ENCODE results near the gene TMEM170B.
"Not testable (repeated sequence)": the region's sequence is repeated elsewhere in the genome, so short reads cannot be mapped to it uniquely, and the experiment has no call there.

Gene TMEM170B

DNA sequence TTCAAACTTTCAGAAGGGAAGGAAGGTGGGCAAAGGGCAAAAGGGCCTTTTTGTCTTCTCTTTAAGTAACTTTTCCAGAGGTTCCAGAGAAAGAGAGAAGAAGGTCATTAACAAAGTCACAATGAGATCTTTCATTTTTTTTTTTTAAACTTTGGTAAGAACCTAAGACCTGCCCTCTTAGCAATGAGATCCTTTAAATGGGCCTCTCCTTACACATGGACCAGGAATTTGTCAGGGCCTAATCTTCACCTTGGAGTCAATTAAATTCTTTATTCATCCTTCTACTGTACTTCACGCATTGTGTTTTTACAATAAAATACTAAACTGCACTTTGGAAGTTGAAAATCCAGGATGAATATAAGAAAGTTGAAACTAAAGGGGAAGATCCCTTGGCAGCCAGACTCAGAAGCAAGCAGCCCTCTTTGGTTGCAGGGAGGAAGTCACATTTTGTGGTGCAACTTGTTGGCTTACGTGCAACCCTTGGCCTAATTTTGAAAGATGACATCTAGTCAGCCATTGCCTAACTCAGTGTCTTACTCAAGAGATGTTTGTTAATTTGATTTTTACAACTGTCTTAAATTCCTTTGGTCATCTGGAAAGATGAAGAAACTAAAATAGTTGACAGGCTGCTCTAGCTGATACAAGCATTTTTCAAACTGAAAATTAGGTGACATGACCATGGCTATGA lies 11.9 kb upstream of the TMEM170B start:
- peak in 6 of 42 donors; percentile 17 to 33 (median 21) for DNase-seq
- intact Hi-C loops (cut with DNase I): no loop called here

DNA sequence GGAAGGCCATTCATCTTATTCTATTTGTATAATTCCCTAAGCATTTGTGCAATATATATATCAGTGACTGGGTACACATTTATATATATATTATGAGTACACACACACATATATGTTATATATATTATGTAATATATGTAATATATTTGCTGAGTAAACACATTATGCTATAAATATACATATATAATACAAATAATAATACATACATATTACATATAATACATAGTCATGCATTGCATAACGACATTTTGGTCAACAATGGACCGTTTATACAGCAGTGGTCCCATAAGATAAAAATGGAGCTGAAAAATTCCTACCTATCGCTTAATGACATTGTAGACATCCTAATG lies 11.4 kb upstream of the TMEM170B start:
- intact Hi-C loops (cut with DNase I): no loop called here
- no peak for DNase-seq

DNA sequence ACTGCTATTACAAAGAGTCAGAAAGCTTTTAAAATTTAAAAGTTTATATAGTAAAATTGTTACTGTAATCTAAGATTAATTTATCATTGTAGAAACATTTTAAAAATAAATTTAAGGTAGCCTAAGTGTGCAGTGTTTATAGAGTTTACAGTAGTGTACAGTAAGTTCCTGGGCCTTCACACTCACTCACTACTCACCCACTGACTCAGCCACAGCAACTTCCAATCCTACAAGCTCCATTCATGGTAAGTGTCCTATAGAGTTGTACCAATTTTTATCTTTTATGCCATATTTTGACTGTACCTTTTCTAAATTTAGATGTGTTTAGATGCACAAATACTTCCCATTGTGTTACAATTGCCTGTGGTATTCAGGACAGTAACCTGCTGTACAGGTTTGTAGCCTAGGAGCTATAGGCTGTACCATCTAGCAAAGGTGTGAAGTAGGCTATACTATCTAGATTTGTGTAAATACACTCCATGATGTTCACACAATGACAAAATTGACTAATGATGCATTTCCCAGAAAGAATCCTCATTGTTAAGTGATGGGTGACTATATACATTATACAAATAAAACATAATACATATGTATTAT lies 10.2 kb upstream of the TMEM170B start:
- intact Hi-C loops (cut with DNase I): no loop called here
- no peak for DNase-seq

DNA sequence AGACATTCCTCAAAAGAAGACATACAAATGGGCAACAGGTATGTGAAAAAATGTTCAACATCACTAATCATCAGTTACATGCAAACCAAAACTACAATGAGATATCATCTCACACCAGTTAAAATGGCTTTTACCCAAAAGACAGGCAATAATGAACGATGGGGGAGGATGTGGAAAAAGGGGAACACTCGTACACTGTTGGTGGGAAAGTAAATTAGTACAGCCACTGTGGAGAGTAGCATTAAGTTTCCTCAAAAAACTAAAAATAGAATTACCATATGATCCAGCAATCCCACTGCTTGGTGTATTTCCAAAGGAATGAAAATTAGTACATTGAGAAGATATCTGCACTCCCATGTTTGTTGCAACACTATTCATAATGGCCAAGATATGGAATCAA lies 8.6 kb upstream of the TMEM170B start:
- no peak for DNase-seq
- intact Hi-C loops (cut with DNase I): no loop called here

DNA sequence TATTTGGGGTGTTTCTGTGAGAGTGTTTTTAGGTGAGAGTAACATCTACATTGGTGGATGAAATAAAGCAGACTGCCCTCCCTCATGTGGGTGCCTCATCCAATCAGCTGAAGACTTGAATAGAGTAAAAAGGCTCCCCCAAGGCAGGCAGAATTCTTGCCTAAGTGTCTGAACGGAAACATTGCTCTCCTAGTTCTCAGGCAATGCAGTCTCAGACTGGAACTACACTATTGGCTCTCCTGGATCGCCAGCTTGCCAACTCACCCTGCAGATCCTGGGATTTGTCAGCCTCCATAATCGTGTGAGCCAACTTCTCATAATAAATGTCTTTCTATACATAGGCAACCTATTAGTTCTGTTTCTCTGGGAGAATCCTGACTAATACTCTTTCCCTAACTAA lies 5.5 kb upstream of the TMEM170B start:
- intact Hi-C loops (cut with DNase I): no loop called here
- no peak for DNase-seq

DNA sequence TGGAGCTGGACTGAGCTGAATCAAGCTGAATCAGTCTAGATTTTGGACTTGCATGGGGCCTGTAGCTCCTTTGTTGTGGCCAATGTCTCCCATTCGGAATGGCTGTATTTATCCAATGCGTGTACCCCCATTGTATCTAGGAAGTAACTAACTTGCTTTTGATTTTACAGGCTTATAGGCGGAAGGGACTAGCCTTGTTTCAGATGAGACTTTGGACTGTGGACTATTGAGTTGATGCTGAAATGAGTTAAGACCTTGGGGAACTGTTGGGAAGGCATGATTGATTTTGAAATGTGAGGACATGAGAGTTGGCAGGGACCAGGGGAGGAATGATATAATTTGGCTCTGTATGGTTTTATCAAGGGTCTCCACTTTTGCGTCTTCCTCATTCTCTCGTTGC lies 3.0 kb upstream of the TMEM170B start:
- DNase-seq: no peak
- intact Hi-C loops (cut with DNase I): no loop called here

DNA sequence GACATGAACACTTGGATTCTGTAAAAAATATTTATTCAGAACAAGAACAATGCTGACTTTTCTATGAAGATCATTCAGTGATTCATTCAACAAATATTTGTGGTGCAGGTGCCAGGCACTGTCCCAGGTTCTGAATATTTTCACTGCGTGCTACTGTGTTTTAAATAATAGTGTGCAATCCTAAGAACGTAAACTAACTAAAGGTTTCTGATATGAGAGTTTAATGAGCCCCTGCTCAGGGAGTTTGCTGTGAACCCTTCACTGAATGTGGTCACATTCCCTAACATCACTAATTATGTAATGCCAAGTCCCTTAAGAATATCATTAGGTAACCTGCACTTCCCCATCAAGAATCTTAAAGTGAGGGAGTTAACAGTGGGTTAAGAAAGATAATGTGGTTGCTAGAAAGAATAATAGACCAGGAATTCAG lies 1.7 kb upstream of the TMEM170B start:
- intact Hi-C loops (cut with DNase I): loop anchor here (5.0 kb wide), 1 partner anchor 476 kb away; the partner anchor contains the start of gene HIVEP1
- DNase-seq: no peak

DNA sequence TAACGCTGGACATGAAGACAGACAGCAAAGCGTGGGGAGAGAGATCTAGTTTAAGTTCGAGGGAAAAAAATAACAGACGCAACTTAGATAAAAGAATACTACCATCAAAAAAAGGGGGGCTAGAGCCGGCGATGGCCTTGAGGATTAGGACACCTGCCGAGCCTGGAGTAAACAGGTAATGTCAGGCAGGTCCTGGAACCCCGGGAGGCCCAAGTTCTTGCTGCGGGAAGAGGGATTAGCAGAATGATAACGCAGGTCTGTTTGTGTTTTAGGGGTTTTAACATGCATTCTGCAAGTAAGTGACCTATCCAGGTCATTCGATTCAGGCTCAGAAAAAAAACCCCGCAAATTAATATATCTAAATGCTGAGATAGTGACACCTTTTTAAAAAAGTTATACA lies 754 bp upstream of the TMEM170B start:
- peak in 37 of 42 donors; percentile 10 to 60 (median 31) for DNase-seq
- intact Hi-C loops (cut with DNase I): loop anchor here (5.0 kb wide), 1 partner anchor 476 kb away; the partner anchor contains the start of gene HIVEP1

DNA sequence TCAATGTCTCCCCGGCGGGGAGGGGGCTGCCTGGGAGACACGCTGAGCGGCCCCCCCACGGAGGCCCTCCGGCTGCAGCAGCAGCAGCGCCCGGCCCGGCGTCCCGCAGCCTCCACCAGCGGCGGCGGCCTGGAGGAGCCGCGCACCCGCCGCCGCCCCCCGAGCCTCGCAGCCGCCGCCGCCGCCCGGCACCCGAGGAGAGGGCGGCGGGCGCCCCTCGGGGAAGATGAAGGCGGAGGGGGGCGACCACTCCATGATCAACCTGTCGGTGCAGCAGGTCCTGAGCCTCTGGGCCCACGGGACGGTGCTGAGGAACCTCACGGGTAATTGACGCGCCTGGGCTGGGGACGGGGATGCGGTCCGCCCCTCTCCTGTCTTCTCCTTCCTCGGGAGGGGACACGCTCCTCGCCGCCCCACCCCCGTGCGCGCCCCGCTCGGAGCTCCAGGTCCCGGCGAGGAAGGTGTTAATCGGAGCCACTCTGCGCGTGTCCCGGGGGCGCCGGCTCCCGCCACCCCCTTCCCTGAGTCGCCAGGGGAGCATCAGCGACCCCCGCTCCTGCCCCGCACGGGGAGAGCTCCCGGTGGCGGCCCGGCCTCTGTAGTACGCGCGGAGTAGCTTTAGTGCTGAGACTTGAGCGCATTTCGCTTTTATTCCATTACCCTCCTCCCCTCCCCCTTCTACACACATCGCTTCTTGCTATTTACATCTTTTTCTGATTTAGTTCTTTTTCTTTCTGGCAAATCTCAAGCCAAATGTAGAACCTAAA lies 686 bp downstream of the TMEM170B start:
- intact Hi-C loops (cut with DNase I): loop anchor here (5.0 kb wide), 1 partner anchor 474 kb away; the partner anchor contains the start of gene HIVEP1
- peak in 38 of 42 donors; percentile 13 to 68 (median 42) for DNase-seq

DNA sequence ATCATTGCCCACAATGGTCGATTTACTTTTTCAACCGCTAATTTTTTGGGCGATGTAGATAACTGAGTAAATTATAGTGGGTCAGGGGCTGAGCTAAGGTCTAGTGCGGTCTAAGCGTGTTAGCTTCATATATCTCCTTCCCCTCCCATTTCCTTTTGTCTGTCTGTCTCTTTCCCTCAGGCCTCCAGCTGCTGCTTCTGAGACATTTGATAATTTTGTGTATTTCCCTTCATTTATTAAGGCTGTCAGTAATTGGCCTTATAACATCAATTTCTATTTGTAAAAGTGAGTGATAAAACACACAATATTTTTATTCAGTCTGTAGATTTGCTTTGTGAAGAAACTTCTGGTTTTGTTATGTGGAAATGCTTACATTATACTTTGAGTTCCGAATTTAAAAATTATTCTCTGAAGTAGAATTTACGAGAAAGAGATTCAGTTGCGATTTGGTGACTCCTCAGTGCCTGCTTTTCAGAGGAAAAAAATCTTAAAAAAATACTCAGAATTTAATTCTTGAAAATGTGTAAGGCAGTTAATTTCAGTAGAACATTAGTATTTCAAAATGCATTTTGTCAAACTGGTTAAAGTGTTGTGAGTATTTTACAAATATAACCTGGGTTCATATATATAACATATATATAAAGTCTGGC lies 1.4 kb downstream of the TMEM170B start:
- no peak for DNase-seq
- intact Hi-C loops (cut with DNase I): loop anchor here (5.0 kb wide), 1 partner anchor 473 kb away; the partner anchor contains the start of gene HIVEP1

DNA sequence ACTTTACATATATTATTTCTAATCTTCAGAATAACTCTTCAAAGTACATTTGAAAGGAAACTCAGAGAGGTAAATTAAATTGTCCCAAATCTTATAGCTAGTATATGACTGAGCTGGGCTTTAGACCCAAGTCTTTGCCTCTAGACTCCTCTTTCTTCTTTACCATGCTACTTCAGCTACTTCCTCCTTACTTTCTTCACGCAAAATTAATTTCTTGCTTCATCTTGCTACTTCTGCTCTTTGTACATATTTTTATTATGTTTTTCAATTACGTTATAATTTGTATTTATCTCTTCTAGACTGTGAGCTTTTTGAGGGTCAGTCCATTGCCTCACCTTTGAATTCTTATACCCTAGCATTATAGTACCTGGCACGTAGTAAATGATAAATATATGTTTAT lies 5.3 kb downstream of the TMEM170B start:
- no peak for DNase-seq
- intact Hi-C loops (cut with DNase I): no loop called here

DNA sequence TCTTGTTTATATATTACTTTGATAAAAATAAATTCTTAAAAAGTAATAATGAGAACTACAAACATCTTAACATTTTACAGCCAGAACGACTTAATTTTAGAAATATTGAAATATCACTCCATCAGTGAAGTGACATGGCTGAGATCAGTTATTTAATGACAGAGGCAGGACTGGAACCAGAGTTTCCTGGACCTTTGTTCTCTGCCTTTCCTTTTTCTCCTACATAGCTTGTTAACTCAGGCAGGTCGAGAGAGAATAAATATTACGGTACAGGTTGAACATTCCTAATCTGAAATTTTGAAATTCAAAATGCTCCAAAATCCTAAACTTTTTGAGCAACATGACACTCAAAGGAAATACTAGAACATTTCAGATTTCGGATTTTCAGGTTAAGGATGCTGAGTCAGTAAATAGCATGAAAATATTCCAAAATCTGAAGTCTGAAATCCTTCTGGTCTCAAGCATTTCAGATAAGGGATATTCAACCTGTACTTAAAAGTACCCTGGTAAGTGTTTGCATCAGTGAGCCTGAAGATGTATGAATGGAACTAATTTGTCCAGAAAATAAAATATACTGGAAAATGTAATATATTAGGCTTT lies 6.5 kb downstream of the TMEM170B start:
- DNase-seq: no peak
- intact Hi-C loops (cut with DNase I): no loop called here

DNA sequence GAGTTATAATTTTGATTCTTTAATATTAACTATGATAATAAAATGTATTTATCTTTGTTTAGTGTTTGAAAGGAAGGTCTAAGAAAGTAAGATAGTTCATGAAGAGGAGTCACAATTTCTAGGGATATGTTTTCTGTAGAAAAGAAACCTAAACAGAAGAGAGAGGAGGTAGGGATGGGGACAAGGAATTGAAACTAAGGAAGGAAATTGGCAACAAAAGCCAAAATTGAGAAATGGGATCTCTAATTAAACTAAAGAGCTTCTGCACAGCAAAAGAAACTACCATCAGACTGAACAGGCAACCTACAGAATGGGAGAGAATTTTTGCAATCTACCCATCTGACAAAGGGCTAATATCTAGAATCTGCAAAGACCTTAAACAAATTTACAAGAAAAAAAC lies 10.3 kb downstream of the TMEM170B start:
- DNase-seq; intact Hi-C loops (cut with DNase I): not testable (repeated sequence)

DNA sequence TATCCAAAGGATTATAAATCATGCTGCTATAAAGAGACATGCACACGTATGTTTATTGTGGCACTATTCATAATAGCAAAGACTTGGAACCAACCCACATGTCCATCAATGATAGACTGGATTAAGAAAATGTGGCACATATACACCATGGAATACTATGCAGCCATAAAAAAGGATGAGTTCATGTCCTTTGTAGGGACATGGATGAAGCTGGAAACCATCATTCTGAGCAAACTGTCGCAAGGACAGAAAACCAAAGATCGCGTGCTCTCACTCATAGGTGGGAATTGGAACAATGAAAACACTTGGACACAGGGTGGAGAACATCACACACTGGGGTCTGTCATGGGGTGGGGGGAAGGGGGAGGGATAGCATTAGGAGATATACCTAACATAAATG lies 11.0 kb downstream of the TMEM170B start:
- intact Hi-C loops (cut with DNase I); DNase-seq: not testable (repeated sequence)

DNA sequence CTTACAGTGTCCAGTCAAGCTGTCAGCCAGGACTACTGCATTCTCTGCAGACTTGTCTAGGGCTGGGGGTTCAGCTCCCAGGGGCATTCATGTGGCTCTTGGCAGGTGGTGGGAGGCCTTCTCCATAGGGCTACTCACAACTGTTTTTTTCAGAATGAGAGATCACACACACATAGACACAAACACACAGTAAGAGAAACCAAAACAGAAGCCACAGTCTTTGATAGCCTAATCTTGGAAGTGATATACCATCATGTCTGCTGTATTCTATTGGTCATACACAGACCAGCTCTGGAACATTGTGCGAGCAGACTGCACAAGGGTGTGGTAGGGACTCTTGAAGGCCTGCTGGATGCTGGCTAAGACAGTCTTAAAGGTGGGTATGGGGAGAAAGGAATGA lies 13.5 kb downstream of the TMEM170B start:
- DNase-seq: no peak
- intact Hi-C loops (cut with DNase I): no loop called here

DNA sequence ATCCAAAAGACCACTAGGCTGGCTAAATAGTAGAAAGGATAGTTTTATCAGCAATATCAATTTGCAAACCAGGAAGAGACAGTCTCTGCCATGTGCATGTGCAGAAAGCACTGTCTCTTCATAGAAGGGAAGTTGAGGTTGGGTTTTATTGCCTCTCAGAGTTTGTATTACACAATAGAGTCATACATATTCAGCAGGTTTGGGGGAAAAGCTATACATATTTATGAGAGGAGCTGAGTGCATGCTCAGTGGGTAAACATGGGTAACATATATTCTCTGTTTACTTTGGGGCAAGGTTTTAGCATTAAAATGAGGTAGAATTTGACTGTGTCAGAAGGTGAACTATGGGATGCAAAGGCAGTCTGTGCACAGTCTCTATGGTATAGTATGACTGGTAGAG lies 14.9 kb downstream of the TMEM170B start:
- no peak for DNase-seq
- intact Hi-C loops (cut with DNase I): no loop called here

DNA sequence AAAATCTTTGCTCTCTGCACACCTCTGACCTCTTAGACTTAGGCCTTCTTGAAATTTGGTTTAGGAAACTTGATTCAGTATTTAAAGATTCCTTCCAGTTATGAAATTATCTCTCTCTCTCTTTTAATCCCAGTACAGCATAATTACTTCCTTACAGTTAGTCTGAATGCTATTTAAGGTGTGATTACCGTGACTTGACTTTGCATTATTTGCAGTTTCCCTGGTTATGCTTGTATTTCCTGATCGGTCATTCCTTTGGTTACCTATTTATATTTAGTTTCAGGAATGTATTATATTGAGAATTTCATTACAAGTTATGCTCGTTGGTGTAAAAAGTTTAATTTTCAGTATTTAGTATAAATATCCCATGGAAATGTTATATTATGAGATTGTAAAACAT lies 16.3 kb downstream of the TMEM170B start:
- DNase-seq: no peak
- intact Hi-C loops (cut with DNase I): no loop called here

DNA sequence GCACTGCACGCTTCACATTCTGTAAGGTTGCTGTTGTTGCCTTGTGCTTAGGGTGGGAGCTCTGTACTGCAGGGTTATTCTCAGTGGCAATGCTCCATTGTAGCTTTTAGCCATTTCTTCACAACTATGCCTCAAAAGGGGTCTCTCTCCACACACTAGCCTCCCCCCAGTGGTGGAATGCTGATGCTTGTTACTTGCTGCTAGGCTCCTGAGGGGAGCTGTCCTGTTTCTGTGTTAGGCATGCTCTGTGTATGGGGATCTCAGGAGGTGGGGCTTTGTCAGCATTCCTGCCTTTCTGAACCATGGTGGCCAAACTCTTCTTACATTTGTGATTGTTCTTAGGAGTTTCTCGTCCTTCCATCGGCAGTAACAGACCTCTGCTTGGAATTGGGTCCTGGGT lies 18.8 kb downstream of the TMEM170B start:
- DNase-seq: no peak
- intact Hi-C loops (cut with DNase I): no loop called here

DNA sequence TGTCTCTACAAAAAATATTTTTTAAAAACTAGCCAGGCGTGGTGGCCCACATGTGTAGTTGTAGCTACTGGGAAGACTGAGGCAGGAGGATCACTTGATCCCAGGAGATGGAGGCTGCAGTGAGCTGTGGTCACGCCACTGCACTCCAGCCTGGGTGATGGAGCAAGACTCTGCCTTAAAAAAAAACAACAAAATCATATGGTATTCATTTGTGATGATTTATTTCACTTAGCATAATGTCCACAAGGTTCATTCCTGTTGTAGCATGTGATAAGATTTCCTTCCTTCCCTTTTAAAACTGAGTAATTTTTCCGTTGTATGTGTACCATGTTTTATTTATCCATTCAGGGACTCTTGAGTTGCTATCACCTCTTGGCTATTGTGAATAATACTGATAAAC lies 26.2 kb downstream of the TMEM170B start:
- DNase-seq: no peak
- intact Hi-C loops (cut with DNase I): no loop called here
